Astrocyte (in vitro differentiated cells and primary cell): ENCODE data around the gene RNU1-1.
"Not testable (repeated sequence)": the region's sequence is repeated elsewhere in the genome, so short reads cannot be mapped to it uniquely, and the experiment has no call there.

Source experiments
- CTCF ChIP-seq: IDR thresholded peaks from 2 replicates; pipeline ENCODE4 v1.5.1; 2011; ENCODE audit warnings: low read depth, mild to moderate bottlenecking, inconsistent platforms, low read length, moderate library complexity; ENCODE audit not compliant: insufficient read depth
- EZH2 ChIP-seq: IDR thresholded peaks from 2 replicates; pipeline ENCODE4 v1.6.1; 2012; ENCODE audit warnings: mild to moderate bottlenecking, low read length, inconsistent platforms; ENCODE audit not compliant: insufficient read depth

GRCh38 chr1:16516694-16517410, 2.8 kb upstream of the RNU1-1 start:
- TF ChIP-seq CTCF, EZH2: not testable (repeated sequence)
